ENCODE measurements around the gene CSNK1G1.

GRCh38 chr15:64356710-64357040 lies 702 bp upstream of the CSNK1G1 start:
- TF ChIP-seq CTCF (IDR thresholded peaks at IDR 0.05; ENCODE audit: low read depth, low read length) = no peak
- no peak for TF ChIP-seq EZH2phosphoT487 (IDR thresholded peaks at IDR 0.05; ENCODE audit: low read depth)

Data from OCI-LY3 (cell line).